ENCODE data around the gene PPWD1. TPM values are rescaled to one million over a fixed set of nuclear protein-coding genes. Genes with fewer than 3 reads are reported as not detected.

PPWD1 gene
- total and polyA plus RNA-seq, 10 donors: 27.6 to 108 (median 56.4) TPM

DNA sequence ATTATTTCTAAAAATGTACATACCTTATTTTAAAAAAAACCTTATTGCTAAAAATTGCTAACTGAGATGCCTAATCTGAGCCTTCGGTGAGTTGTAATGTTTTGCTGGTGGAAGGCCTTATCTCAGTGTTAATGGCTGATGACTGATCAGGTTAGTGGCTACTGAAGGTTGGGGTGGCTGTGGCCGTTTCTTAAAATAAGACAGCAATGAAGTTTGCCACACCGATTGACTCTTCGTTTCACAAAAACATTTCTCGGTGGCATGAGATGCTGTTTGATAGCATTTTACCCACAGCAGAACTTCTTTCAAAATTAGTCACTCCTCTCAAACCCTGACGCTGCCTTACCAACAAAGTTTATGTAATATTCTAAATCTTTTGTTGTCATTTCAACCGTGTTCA is 14.8 kb upstream of the PPWD1 start:
- intact Hi-C loops (cut with DNase I; ENCODE audit: low total_unique reads): no loop called here
- H3K4me3 ChIP-seq: no peak overlapping the region
- no peak overlapping the region for H3K27ac ChIP-seq
- H3K36me3 ChIP-seq: peaks cover 0 to 28% (median 2%) of the 10 kb centered on the region in 6 donors
- no peaks in the 10 kb centered on the region for H3K27me3 ChIP-seq (replicated peaks in 1 of 7)
- WGBS, 5 donors: 80 to 89% (median 87%) methylated on average over 7 of the region's 7 CpGs
- DNase-seq: no peak
- no peak for TF ChIP-seq POLR2AphosphoS5 (IDR thresholded peaks at IDR 0.05)
- no peak for TF ChIP-seq POLR2A (IDR thresholded peaks at IDR 0.05)
- TF ChIP-seq, protein P1, sequence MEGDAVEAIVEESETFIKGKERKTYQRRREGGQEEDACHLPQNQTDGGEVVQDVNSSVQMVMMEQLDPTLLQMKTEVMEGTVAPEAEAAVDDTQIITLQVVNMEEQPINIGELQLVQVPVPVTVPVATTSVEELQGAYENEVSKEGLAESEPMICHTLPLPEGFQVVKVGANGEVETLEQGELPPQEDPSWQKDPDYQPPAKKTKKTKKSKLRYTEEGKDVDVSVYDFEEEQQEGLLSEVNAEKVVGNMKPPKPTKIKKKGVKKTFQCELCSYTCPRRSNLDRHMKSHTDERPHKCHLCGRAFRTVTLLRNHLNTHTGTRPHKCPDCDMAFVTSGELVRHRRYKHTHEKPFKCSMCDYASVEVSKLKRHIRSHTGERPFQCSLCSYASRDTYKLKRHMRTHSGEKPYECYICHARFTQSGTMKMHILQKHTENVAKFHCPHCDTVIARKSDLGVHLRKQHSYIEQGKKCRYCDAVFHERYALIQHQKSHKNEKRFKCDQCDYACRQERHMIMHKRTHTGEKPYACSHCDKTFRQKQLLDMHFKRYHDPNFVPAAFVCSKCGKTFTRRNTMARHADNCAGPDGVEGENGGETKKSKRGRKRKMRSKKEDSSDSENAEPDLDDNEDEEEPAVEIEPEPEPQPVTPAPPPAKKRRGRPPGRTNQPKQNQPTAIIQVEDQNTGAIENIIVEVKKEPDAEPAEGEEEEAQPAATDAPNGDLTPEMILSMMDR (IDR thresholded peaks at IDR 0.05 in 8 of 11, conservative IDR thresholded peaks at IDR 0.05 in 3 of 11): no peak
- H3K4me1 ChIP-seq: no peaks in the 10 kb centered on the region
- no peaks in the 10 kb centered on the region for H3K9me3 ChIP-seq

DNA sequence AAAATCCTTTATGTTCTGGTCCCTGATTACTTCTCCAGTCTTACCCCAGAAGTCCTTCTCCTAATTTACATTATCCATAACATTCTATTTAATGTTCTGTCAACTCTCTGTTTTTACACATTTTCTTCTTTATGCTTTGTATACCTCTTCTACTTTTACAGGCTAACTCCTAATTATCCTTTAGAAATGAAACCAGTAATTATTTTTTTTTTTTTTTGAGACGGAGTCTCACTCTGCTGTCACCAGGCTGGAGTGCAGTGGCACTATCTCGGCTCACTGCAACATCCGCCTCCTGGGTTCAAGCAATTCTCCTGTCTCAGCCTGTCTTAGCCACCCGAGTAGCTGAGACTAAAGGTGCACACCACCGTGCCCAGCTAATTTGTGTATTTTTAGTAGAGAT is 9.2 kb upstream of the PPWD1 start:
- intact Hi-C loops (cut with DNase I; ENCODE audit: low total_unique reads): no loop called here
- WGBS, 5 donors: 84 to 95% (median 87%) methylated on average over 5 of the region's 5 CpGs
- TF ChIP-seq, protein P1 (IDR thresholded peaks at IDR 0.05 in 8 of 11, conservative IDR thresholded peaks at IDR 0.05 in 3 of 11): no peak
- no peak for TF ChIP-seq POLR2AphosphoS5 (IDR thresholded peaks at IDR 0.05)
- H3K4me1 ChIP-seq: no peaks in the 10 kb centered on the region
- H3K27ac ChIP-seq: no peak overlapping the region
- H3K9me3 ChIP-seq: no peaks in the 10 kb centered on the region
- H3K36me3 ChIP-seq: peaks cover 0 to 36% (median 2%) of the 10 kb centered on the region in 6 donors
- no peak for DNase-seq
- H3K27me3 ChIP-seq (replicated peaks in 1 of 7): no peaks in the 10 kb centered on the region
- no peak overlapping the region for H3K4me3 ChIP-seq

DNA sequence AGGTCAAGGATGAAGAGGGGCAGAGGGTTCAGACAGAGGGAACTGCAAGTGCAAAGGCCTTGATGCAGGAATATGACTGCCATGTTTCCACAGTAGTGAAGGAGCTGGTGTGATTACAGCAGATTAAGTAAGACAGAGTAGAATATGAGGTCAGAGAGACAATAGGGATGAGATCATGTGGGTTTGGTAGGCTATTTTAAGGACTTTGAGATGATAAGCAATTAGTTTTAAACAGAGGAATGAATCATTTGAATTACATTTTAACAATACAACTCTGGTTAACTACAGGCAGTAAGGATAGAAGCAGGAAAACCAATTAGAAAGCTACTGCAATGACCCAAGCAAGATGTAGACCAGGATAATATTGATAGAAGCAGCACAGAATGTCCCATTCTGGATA is 7.8 kb upstream of the PPWD1 start:
- Histone ChIP-seq H3K9me3 (no peaks in the 10 kb centered on the region), H3K27ac (no peak overlapping the region), H3K4me3 (no peak overlapping the region), H3K36me3 (peaks cover 0 to 23% (median 1%) of the 10 kb centered on the region in 6 donors), H3K4me1 (no peaks in the 10 kb centered on the region), H3K27me3 (replicated peaks in 1 of 7) (no peaks in the 10 kb centered on the region)
- no peak for DNase-seq
- intact Hi-C loops (cut with DNase I; ENCODE audit: low total_unique reads): no loop called here
- TF ChIP-seq POLR2A (IDR thresholded peaks at IDR 0.05): no peak
- TF ChIP-seq, protein P1 (IDR thresholded peaks at IDR 0.05 in 8 of 11, conservative IDR thresholded peaks at IDR 0.05 in 3 of 11): no peak
- no peak for TF ChIP-seq POLR2AphosphoS5 (IDR thresholded peaks at IDR 0.05)

DNA sequence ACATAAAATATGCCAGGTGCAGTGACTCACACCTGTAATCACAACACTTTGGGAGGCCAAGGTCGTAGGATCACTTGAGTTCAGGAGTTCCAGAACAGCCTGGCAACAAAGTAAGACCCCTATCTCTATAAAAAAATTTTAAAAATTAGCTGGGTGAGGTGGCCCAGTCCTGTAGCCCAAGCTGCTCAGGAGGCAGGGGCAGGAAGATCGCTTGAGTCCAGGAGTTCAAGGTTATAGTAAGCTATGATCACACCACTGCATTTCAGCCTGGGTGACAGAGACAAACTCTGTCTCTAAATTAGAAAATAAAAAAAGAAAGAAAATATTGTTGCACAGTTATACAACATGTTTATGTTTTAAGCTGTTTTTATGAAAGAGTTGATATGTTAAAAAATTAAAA is 6.9 kb upstream of the PPWD1 start:
- Histone ChIP-seq H3K27ac (no peak overlapping the region), H3K9me3 (no peaks in the 10 kb centered on the region), H3K4me1 (peaks cover 0 to 1% (median 0%) of the 10 kb centered on the region in 6 donors), H3K36me3 (peaks cover 0 to 17% (median 0%) of the 10 kb centered on the region in 6 donors), H3K4me3 (no peak overlapping the region), H3K27me3 (replicated peaks in 1 of 7) (no peaks in the 10 kb centered on the region)
- WGBS, 5 donors: 84 to 97% (median 90%) methylated on average over 2 of the region's 2 CpGs
- DNase-seq: no peak
- TF ChIP-seq POLR2AphosphoS5 (IDR thresholded peaks at IDR 0.05) (no peak), POLR2A (IDR thresholded peaks at IDR 0.05) (no peak)
- TF ChIP-seq, protein P1 (IDR thresholded peaks at IDR 0.05 in 8 of 11, conservative IDR thresholded peaks at IDR 0.05 in 3 of 11): no peak
- intact Hi-C loops (cut with DNase I; ENCODE audit: low total_unique reads): no loop called here

Measured in spleen (tissue), 11 donors.